HG03060 (cell line): Measurements from ENCODE around the gene CEBPE.
A peak's percentile ranks its signal among the peaks of the same experiment; 100 is the strongest.

Experiments
- ATAC-seq: cut with Tn5 transposase; IDR thresholded peaks from one replicate; pipeline ENCODE4 v1.9.1; 2021; ENCODE audit warnings: low read depth, moderate number of reproducible peaks; ENCODE audit not compliant: unreplicated experiment

CEBPE gene

DNA sequence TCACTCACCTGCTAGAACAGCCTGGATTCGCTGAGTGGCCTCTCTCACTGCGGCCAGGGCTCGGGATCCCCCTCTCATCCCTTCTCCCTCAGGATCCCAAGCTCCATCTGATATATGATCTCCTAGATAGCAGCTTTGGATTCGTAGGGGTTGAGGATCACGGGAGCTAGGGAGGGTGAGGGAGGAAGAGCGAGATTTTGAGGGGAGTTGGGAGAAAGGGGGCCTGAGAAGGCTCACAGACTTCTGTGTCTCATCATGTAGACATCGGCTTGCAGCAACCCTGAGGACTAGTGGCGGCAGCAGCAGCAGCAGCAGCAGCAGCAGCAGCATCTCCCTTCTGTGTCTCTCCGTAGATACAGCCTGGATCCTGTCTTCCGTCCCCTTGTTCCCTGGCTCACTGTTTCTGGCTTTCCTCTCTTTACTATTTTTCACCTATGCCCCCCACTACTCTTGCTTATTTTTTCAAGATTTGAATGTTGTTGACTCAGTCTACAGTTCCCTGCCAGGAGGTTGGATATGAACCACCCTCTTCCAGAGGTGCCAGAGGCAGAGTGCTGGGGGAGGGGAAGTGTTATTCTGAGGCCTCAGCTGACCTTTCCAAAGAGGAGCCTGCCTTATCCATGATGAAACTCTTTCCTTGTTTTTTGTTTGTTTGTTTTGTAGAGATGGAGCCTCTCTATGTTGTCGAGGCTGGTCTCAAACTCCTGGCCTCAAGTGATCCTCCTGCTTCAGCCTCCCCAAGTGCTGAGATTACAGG is 14.3 kb downstream of the CEBPE start, which contains the start of gene CIROP:
CIROP (minus strand) TSS at position 399 of the 757 bp plus-strand sequence; CDS start at position 330, 69 bp downstream.
- ATAC-seq: no peak

DNA sequence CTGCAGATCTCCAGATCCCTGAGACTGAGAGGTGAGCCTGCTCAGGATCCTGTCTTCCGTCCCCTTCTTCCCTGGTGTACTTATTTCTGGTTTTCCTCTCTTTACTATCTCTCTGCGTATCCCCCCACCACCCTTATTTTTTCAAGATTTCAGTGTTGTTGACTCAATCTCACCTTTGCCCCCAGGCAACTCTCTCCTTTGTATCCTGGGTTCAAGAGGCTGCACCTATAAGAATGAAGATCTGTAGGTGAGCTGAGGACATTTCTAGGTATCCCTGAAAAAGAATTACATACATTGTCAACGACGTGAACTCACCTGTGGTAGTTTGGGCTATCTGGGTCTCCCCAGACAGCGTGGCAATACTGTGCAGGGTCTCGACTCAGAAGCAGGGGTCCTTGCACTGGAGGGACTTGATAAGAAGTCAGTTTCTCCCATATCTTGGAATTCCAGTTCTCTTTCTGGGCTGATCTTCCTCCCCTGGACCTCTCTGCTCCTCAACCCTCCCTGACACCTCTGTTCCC is 14.9 kb downstream of the CEBPE start:
- no peak for ATAC-seq

DNA sequence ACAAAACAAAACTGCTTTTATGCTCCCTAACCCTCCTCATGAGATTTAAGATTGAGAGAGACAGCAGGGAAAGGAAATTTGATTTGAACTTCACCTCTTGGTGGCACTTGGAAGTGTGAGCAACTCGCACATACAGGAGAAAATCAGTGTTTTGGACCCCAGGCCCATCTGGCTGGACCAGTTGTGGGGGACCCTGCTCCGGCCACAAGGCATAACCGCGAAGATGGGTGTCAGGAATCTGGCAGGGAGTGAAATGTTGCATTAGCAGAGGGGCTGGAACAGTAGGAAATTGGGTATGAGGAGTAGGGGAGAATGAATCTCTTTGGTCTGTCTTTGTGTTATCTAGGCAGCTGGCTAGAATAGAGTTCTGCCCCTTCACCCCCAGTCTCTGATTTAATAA is 15.5 kb downstream of the CEBPE start:
- ATAC-seq: no peak

DNA sequence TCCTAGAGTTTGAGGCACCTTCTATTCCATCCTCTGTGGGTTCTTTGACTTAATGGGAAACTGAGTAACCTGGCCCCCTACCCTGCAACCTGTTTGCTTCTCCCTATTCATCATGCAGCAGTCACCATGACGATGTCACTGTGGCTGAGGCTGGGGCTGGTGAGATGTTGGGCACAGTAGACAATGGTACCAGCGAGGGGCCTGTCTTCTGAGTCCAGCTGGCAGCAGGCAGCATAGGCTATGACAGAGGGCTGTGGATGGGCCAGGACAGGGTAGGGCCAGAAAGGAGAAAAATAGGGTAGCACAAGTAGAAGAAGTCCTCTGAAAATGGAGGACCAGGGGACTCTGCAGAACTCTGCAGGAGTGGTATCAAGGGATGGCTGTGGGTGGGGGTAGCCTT is 16.3 kb downstream of the CEBPE start:
- no peak for ATAC-seq

DNA sequence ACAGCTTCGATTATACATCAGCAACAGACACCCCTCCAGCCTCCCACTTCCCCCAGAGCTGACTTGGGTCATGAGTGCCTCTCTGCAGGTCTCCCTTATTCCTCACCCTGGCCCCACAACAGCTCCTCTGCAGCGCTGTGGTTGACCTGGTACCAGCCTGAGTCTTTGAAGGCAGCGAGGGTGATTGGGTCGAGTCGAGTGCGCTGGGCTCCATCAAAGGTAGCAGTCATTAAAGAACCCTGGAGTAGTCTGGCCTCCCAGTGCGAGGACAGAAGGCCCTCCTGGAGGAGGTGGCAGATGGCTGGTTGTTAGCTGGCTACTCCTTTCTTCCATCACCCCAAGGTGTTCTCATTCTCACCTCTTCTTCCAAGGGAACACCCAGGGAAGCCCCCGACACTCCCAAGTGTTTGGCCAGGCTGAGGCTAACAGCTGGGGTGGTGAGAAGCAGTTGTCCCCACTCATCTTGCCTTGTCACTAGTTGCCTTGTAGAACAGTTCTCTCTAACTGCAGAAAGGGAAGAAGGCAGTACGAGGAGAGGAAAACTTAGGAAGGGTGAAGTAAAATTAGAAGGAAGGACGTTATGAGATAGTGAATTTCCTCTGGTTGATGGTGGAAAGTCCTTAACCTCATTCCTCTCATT is 16.9 kb downstream of the CEBPE start:
- ATAC-seq: no peak

DNA sequence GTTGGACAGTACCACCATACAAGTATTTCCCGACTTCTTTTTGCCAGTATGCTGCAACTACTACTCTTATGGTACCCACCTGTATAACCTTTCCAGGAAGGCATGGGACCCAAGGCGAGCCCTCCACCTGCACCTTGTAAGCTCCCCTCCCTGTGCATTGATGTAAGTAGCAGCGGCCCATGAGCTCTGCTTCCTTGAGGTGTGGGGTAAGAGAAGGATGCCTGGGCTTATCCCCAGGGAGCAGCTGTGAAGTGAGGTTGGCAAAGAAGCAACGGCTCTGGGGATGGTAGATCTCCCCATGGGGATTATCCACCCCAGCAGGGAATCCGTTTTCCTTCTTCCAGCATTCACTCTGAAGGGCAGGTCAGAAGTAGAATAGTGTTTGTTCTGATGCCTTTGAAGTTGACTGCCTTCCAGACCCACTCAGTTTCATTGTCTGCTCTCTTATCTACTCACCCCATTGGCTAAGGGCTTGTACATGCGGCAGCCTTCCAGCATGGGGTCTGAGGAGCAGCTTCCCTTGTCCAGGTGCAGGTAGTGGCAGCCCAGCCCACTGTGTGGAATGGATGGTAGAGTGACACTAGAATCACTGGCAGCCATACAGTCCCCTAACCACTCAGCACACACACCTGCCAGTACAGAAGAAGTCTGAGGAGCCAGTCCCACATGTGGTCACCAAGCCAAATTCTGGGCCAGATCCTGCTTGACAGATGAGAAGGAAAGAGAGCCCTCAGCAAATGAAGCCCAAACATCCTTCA is 17.7 kb downstream of the CEBPE start:
- no peak for ATAC-seq

DNA sequence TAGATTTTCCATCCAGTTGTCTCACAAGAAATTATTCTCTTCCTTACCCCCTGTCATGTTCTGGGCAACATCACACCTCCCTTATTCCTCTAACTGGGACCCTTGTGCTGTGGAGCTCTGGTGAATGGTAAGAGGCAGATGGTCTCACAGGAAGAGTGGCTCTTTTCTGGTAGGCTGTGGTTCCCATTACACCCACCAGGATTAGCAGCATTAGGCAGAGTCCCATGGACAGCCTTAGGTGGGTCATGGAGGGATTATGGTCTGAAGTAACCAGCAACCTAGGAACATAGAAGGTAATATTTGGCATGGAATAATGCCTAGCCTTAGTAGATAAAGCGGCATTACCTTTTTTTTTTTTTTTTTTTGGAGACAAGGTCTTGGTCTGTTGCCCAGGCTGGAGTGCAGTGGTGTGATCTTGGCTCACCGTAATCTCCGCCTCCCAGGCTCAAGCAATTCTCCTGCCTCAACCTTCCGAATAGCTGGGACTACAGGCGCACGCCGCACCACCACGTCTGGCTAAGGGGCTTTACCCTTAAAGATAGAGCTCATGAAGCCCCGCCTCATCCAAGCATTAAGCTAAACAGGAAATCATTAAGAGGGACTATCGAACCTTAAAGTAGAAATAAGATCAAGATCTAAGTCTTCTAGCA is 19.7 kb downstream of the CEBPE start:
- no peak for ATAC-seq

DNA sequence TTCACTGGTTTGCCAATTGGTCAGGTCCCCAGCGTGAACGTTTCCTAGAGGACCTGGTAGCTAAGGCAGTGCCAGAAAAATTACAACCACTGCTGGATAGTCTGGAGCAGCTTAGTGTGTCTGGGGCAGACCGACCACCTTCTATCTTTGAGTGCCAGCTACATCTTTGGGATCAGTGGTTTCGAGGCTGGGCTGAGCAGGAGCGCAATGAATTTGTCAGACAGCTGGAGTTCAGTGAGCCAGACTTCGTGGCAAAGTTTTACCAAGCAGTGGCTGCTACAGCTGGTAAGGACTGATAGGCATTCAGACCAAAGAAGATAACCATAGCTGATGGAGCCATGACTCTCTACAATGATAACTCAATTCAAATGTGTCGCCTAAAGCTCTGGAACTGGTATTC is 21.3 kb downstream of the CEBPE start:
- no peak for ATAC-seq

DNA sequence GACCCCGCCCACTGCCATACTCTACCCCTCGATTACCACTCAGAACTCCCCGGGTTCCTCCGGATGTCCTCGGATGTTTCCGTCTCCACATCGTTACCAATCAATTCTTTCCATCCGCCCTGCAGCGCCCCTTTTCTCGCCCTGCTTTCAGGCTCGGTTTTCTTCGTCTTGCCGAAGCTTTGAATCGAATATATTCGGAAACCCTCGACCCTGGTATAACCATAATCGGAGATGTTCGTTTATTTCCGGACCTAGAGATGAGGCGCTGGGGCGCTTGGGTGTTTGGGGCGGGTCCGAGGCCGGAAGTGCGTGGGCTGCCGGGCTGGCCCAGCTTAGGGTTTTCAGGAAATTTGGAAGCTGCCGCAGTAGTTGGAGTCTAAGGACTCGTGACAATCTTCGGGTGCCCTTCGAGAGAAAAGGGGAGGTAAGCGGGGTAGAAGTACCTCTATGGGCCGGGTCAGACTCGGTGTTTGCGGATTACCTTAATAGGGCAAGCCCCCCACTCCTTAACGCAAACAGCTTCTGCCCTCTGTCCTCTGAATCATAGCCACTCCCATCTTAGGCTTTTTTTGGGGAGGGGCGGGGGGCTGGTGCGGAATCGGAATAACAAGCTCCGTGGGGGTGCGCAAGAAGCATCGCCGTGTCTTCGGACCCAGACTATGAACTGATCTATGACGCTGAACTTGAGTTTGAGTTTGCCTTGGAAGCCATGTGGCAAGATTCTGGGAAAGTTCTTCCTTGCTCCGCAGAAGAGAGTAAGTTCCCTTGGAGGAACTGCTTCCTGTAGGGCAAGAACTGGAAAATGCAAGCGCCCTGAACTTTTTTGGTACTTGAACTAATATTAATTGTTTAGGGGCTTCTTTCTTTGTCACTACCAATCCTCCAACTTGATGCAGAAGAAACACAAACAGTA is 23.6 kb downstream of the CEBPE start, which contains the start of gene C14orf119:
C14orf119 (plus strand) TSS at position 310 of the 913 bp plus-strand sequence. CDS start 2,154 bp downstream, outside the sequence.
- ATAC-seq: peak; percentile 89

DNA sequence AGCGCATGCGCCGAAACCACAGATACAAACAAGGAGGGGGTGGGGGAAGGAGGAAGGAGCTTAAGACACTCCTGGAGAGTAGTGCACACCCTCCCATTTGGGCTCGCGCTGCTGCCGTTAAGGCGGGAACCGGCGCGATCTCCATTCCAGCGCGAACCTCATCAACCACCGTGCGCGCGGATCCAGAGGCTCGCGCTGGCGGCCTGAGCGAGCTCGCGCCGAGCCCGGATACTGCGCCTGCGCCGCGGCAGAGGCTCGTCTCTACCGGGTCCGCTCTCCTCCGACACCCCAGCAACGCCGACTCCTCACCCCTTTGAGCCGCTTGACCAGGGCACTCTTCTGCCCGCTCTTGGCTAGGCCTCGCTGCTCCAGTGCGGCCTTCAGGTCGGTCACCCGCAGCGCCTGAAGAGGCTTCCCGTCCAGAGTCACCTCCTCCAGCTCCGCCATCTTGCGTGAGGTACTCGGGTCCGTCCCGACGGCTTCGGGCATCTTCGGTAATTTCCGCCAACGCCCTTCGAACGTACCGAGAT is 24.3 kb downstream of the CEBPE start, which contains the start of gene ACIN1:
ACIN1 (minus strand) TSS at position 471 of the 530 bp plus-strand sequence; CDS start at position 447, 24 bp downstream.
- ATAC-seq: peak; percentile 17

DNA sequence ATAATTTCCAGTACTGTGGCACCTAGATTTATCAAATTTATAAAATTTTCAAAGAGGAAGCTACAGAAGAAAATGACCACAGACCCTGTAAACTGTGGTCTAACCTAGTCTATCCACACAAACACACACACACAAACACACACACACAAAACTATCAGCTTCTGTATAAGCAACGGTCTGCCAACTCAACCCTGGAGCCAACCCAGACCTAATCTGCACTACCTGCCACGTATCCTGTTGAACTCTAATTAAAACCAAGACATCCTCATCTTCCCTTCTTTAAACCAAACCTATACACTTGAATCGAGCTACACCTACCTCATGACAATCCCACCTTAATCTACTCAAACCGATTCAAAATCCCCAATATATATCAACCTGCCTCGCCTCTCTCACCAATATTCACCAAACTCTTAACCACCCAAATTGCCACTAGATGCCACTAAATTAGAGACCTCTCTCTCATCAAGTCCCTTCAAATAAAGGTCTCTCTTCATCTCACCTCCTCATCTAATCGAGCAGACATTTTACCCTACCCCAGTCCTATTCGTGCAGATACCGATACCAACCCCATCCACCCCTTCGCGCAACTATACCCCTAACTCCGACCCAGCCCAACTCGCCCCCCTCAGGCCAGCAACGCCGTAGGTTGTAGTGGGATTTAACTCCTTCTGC is 24.9 kb downstream of the CEBPE start:
- ATAC-seq: no peak

DNA sequence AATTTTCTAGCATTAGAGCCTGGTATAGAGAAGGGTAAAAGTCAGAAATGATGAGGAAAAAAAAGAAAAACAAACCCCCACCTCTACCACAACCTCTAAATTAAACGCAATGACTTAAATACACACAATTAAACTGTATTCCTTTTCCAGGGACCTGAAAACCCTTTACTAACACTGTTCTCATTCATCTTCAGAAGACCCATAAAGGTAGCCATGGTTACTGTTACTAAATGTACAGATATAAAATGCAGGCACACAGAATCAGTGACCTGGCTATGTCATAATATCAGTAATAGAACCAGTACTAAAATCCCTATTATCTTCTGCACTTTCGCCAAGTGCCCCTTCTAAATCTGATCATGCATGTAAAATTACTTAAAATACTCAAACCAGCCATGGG is 25.5 kb downstream of the CEBPE start:
- ATAC-seq: no peak

DNA sequence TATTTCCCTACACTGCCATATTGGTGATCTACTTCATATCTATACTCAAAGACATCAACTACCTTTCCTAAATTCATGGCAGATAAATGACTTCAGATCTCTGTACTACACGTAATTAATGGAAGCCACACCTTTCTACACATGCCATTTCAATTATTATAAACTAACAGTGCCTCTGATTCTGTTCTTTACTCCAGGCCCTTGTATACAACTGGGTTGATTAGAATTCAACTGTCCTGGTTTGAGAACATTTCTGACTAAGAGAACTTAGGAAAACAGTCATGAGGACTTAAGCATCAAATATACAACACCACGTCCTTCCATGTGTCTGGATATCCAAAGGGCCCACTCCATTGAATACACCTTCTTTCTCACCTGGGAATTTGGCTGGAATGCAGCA is 26.0 kb downstream of the CEBPE start:
- ATAC-seq: no peak

DNA sequence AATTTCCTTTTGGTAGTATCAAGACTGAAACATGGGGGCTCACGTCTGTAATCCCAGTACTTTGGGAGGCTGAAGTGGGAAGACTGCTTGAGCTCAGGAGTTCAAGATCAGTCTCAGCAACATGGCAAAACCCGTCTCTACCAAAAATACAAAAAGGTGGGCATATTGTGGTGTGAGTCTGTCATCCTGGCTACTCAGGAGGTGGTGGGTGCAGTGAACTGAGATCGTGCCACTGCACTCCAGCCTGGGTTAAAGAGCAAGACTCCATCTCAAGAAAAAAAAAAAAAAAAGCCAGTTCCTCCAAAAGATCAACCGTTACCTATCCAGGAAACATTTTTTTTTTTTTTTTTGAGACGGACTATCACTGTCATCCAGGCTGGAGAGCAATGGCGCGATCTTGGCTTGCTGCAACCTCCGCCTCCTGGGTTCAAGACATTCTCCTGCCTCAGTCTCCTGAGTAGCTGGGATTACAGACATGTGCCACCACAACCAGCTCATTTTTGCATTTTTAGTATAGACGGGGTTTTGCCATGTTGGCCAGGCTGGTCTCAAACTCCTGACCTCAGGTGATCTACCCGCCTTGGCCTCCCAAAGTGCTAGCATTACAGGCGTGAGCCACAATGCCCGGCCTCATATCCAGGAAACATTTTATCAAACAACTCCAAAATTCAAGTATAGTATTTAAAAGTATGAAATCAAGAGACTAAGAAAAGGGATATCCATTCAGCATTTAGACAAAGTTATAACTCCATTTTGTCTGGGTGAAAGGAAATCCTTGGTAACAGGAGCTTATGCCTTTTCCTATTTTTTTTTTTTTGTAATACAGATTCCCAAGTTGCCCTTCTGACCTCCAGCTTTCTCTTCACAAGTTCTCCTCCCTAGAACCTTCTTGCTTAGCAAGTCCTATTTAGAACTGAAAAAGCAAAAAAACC is 27.5 kb downstream of the CEBPE start:
- ATAC-seq: no peak

DNA sequence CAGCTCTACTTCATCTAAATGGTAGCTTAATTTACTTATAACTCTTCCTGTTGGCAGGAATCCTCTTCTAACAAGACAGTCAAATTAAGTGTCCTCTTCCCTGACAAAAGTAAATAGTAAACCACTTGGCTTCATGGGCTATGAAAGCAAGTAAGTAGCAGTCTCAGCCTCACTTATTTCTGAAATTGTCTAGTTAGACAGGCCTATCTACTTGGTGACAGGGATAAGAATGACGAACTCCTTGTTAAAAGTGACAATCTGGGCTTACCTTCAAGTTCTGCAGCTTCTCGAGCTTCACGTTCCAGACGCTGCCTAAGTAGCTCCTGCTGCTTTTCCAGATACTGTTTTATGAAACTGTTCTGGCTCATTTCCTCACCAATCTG is 28.8 kb downstream of the CEBPE start:
- no peak for ATAC-seq

DNA sequence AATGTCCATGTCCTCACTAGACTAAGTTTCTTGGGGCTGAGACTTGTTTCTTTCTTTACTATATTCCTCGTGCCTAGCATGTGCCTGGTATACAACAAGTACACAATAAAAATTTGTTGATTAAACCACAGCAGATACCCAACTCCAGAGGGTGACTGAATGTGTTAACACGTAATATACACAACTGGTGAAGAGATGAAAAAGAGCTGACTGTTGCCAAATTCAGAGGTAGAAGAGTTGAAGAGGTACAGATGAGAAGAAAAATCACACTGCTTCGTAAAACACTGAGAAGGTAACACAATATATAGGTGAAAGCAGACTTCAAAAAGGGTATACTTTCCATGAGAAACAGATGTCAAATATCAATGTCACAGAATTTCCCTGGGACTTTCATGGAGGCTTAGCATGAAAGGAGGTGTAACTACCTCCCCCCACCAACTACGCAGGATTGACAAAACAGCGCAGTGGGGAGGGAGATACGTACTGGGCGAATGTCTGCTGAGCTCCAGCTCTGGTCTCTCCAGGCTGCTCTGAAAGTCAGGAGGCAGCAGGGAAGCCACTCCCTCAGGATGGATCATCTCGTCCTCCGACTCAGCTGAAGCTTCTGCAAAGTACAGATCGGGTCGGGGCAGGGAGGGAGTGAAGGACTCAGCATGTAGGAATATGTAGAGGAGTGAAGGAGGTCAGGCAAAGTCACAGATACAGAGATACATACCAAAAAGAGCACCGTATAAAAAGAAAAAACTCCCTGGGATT is 29.4 kb downstream of the CEBPE start:
- no peak for ATAC-seq

DNA sequence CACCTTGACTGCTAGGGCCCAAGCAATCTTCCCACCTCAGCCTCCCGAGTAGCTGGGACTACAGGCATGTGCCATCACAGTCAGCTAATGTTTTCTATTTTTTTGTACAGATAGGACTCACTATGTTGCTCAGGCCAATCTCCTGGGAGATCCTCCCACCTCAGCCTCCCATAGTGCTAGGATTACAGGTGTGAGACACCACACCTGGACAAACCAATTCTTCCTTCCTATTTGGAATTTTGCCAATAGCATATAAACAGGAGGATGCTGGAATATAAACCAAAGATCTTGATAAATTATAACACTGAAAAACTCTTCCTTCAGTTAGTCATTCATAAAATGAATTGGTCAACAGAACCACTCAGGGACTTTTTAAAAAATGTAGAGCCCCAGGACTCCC is 32.5 kb downstream of the CEBPE start:
- ATAC-seq: no peak
